ENCODE measurements around the gene KMT2D.

DNA sequence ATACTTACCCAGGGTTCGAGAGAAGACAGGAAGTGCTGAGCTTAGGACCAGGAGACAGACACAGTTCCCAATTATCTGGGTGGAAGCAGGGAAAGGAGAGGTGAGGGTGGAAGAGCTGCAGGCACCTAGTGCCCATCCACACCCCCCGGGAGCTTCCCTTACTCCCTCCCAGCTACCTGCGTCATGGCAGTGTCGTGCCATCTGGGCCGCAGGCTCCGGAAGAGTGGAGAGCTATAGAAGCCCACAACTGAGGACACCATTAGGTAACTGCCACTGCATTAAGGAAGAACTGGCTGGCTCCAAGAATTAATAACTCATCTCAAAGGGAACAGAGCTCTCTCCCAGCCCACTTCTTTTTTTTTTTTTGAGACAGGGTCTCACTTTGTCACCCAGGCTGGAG, 39.8 kb upstream of the KMT2D start:
- TF ChIP-seq CTCF (IDR thresholded peaks at IDR 0.05; ENCODE audit: borderline replicate concordance, extremely low read depth, low read length, poor library complexity, severe bottlenecking) (no peak), EZH2 (IDR thresholded peaks at IDR 0.05; ENCODE audit: borderline replicate concordance, low read depth, low read length, severe bottlenecking) (no peak)

All from DND-41 (cell line).